ENCODE results near the gene AHNAK.
"Not testable (repeated sequence)": the region's sequence is repeated elsewhere in the genome, so short reads cannot be mapped to it uniquely, and the experiment has no call there.

The AHNAK gene

DNA sequence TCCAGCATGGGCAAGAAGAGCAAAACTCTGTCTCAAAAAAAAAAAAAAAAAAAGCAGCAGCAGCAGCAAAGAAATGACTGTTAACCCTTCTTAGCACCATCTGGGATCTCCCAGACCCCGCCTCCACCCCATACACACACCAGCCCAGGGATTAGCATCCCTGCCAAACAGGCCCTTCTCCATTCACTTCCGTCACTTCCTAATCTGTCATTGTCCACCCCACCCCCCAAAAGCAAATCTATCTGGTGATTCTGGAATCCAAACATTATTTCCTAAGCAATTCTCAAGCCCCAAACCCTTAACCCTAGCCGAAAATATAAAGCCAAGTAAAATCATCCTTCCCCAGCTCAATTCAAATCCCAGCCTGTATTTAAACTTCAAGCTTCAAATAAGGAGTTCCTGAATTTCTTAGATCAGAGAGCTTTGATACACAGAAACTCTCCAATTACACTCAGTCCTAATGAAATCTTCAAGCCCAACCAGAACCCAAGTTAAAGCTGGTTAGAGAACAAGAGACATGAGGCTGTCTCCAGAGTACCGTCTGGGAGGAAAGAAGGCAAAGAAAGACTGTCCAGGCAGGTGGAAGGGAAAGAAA, 6.0 kb upstream of the AHNAK start:
- in situ Hi-C loops (cut with MboI; ENCODE audit: low sequenced_read_pairs): no loop called here
- Histone ChIP-seq H3K27me3 (ENCODE audit: low read depth) (no peaks in the 10 kb centered on the region), H3K36me3 (replicated peaks) (peaks cover 16% of the 10 kb centered on the region), H3K4me3 (no peak overlapping the region), H3K4me1 (peaks cover 21% of the 10 kb centered on the region), H3K9me3 (no peaks in the 10 kb centered on the region)
- peak in 1 of 2 experiments; percentile 72 for DNase-seq (ENCODE audit: low spot score in 2 of 2)

DNA sequence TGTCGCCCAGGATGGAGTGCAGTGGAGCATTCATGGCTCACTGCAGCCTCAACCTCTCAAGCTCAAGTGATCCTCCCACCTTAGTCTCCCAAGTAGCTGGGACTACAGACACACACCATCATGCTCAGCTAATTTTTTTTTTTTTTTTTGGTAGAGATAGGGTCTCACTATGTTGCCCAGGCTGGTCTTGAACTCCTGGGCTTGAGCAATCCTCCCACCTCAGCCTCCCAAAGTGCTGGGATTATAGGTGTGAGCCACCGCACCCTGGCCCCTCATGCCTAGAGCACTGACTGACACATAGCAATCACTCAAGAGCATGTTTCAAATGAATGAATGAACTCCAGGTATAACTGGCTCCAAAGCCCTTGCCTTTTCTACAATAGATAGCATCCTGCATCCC, 3.9 kb upstream of the AHNAK start:
- DNase-seq (ENCODE audit: low spot score in 2 of 2); H3K27me3 ChIP-seq (ENCODE audit: low read depth); in situ Hi-C loops (cut with MboI; ENCODE audit: low sequenced_read_pairs); H3K4me3 ChIP-seq; H3K9me3 ChIP-seq; H3K36me3 ChIP-seq (replicated peaks): not testable (repeated sequence)
- peaks cover 26% of the 10 kb centered on the region for H3K4me1 ChIP-seq

DNA sequence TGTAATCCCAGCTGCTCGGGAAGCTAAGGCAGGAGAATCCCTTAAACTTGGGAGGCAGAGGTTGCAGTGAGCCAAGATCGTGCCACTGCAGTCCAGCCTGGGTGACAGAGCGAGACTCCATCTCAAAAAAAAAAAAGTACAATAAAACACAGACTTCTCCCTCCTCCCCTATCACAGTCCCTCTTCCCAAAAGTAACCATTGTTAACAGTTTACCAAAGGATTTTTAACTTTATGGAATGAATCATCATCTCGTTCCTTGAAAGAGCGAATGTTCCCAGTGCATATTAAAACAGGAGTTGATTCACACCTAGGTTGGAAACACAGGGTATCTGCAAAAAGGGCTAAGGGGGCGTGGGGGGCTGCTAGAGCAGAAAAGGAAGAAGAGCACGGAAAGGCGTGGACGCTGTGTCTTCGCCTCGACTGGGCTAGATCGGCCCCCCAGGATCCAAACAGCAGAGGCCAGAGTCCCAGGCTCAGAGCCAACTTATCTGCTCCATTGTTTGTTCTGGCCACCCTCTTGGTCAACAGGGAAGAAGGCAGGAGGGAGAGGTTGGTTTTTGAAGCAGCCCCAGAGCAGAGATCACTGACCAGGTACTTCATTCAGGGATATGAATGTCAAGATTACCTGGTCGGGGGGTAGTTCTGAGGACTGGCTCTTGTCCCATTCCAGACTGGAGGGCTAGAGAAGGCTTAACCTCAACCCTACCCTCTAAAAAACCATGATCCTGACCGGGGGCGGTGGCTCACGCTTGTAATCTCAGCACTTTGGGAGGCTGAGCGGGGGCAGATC, 2.1 kb upstream of the AHNAK start:
- in situ Hi-C loops (cut with MboI; ENCODE audit: low sequenced_read_pairs): loop anchor here (10.0 kb wide), 1 partner anchor 124 kb away; no protein-coding TSS in a partner anchor
- Histone ChIP-seq H3K9me3 (no peaks in the 10 kb centered on the region), H3K27me3 (ENCODE audit: low read depth) (no peaks in the 10 kb centered on the region), H3K36me3 (replicated peaks) (peaks cover 3% of the 10 kb centered on the region; the same call in 1 of the 2 replicates), H3K4me3 (no peak overlapping the region), H3K4me1 (peaks cover 35% of the 10 kb centered on the region)
- no peak for DNase-seq (ENCODE audit: low spot score in 2 of 2)

DNA sequence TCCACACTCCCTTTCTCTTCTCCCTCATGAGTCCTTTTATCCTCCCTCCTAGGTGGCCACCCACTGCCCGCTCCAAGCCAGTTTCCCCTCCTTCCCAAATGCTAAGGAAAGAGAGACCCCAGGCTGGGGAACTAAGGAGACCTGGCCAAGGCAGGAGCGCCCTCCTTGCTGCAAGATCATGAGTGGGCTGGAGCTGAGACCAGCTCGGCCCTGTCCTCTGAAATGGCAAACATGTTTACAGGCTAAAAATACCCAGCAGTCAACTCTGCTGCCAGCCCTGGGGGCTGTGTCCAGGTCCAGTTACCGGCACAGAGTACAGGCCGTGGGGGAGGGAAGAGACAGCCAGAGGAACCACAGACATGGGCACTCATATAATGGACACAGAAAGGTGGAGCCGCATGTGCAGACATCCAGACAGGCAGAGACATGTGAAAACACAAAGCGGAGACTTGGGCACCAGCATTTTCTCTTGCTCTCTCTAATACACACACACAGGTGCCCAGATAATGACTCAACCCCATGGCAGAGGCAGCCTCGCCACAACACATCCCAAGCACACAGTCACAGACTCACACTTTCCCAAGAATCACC, 1.2 kb upstream of the AHNAK start:
- DNase-seq (ENCODE audit: low spot score in 2 of 2): no peak
- Histone ChIP-seq H3K36me3 (replicated peaks) (peaks cover 3% of the 10 kb centered on the region; the same call in 1 of the 2 replicates), H3K27me3 (ENCODE audit: low read depth) (no peaks in the 10 kb centered on the region), H3K4me3 (no peak overlapping the region), H3K4me1 (peaks cover 35% of the 10 kb centered on the region), H3K9me3 (no peaks in the 10 kb centered on the region)
- in situ Hi-C loops (cut with MboI; ENCODE audit: low sequenced_read_pairs): loop anchor here (10.0 kb wide), 1 partner anchor 123 kb away; no protein-coding TSS in a partner anchor

DNA sequence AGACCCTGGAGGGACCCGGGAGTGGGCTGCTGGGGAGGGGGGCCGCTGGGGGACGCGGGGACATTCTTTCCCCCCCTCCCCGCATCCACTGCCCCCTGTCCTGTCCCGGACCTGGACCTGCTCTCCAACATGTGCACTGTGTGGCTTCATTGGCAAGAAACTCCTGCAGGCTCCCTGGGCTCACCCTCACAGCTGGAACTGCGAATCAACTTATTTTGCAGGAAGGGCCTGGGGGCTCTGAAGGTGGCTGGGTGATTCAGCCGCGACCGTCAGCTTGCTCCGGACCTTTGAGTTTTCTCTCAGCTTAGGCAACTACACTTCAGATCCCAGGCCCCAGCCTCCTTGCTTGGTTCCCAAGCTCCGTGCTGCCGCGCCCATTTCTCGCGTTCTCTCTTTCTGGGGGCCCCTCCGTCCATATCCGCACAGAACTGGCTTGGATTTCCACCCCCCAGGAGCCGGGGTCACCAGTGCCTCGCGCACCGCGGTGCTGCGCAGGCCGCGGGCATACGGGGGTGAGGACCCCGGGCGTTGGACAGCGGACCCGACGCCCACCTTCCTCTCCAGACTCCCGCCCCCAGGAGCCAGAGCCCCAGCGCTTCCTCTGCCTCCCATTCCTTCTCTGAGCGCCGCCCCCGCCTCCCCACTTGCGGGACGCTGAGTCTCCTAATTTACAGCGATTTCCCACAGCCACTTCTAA, 471 bp upstream of the AHNAK start:
- Histone ChIP-seq H3K36me3 (replicated peaks) (0 out of 2 replicates have a peak, but pooled peaks cover 3% of the 10 kb centered on the region), H3K4me1 (peaks cover 33% of the 10 kb centered on the region), H3K9me3 (no peaks in the 10 kb centered on the region), H3K4me3 (peak overlapping the region; percentile 87), H3K27me3 (ENCODE audit: low read depth) (no peaks in the 10 kb centered on the region)
- in situ Hi-C loops (cut with MboI; ENCODE audit: low sequenced_read_pairs): loop anchor here (10.0 kb wide), 1 partner anchor 122 kb away; no protein-coding TSS in a partner anchor
- no peak for DNase-seq (ENCODE audit: low spot score in 2 of 2)

DNA sequence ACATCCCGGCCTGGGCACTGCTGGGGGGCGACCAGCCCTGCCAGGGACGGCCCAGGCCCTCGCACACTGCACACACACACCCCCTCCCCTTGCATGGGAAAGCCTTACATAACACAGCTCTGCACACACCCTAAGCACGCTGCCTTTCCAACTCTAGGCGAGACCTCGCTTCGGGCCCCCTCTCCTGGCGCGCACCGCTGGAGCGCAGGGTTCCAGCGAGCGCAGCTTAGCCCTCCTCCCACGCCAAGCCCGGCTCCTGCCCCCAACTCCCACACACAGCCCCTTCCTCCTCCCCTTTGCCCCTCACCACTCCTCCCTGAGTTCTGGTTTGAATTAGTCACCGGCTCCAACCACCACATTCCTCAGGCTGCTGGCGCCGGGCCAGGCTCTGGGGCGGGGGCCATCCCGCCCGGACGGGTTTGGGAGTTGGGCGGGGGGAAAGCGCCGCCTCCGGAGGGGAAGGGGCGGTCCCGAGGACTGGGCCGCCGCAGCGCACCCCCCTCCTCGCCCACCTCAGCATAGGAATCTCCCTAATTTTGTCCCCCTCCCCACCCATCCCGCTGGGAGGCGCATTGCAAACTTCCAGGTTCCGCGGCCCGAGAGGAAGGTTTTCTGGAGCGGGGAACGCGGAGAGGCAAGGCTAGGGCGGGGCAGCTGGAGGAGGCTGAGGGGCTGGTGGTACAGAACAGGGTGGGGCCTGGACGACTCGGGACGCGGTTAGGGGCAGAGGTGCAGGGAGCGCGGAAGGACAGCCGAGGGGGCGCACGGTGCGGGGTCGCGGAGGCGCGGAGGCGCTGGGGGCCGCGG, 966 bp downstream of the AHNAK start:
- Histone ChIP-seq H3K4me3 (peak overlapping the region; percentile 87), H3K9me3 (no peaks in the 10 kb centered on the region), H3K27me3 (ENCODE audit: low read depth) (no peaks in the 10 kb centered on the region), H3K4me1 (peaks cover 27% of the 10 kb centered on the region), H3K36me3 (replicated peaks) (0 out of 2 replicates have a peak, but pooled peaks cover 3% of the 10 kb centered on the region)
- DNase-seq (ENCODE audit: low spot score in 2 of 2): peak; percentile 90 to 97
- in situ Hi-C loops (cut with MboI; ENCODE audit: low sequenced_read_pairs): loop anchor here (10.0 kb wide), 1 partner anchor 121 kb away; no protein-coding TSS in a partner anchor

DNA sequence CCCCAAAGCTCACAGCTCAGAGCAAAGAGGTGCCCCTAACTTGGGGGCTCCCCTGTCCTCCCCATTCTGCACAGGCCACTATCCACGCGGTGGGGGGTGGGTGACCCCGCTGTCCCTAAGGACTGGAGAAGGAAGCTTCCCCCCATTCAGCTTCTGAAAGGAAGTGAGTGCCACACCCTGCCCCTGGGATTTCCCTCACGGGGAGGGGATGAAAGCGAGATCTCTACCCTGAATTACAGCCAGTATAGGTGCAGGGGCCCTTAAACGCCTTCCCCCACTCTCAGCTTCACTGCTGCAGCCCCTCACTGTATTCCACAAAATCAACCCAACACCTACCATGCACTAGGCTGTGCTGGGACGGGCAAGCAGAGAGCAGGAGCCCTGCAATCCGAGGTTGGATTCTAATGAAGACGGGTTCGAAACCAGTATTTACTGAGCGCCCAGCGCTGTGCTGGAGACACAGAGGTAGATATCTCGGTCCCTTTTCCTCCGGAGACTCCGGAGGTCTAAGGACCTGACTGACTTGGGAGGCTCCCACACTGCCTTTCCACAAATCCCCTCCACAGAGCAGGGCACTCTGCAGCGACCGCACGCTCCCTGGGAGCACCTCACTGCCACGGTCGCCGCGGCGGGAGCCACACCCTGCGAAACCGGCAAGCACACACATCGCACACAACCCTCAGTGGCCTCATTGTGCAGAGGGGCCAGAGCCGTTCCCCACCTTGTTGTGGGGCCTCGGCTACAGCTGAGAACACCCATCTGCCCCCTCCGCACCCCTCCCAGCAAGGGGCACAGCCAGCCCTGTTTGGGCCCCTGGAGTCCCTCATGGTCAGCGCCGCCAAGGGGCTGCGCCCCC, 1.8 kb downstream of the AHNAK start:
- in situ Hi-C loops (cut with MboI; ENCODE audit: low sequenced_read_pairs): loop anchor here (10.0 kb wide), 1 partner anchor 120 kb away; no protein-coding TSS in a partner anchor
- Histone ChIP-seq H3K4me3 (peak overlapping the region; percentile 87), H3K27me3 (ENCODE audit: low read depth) (no peaks in the 10 kb centered on the region), H3K36me3 (replicated peaks) (0 out of 2 replicates have a peak, but pooled peaks cover 3% of the 10 kb centered on the region), H3K4me1 (peaks cover 27% of the 10 kb centered on the region), H3K9me3 (no peaks in the 10 kb centered on the region)
- peak; percentile 32 to 67 for DNase-seq (ENCODE audit: low spot score in 2 of 2)

DNA sequence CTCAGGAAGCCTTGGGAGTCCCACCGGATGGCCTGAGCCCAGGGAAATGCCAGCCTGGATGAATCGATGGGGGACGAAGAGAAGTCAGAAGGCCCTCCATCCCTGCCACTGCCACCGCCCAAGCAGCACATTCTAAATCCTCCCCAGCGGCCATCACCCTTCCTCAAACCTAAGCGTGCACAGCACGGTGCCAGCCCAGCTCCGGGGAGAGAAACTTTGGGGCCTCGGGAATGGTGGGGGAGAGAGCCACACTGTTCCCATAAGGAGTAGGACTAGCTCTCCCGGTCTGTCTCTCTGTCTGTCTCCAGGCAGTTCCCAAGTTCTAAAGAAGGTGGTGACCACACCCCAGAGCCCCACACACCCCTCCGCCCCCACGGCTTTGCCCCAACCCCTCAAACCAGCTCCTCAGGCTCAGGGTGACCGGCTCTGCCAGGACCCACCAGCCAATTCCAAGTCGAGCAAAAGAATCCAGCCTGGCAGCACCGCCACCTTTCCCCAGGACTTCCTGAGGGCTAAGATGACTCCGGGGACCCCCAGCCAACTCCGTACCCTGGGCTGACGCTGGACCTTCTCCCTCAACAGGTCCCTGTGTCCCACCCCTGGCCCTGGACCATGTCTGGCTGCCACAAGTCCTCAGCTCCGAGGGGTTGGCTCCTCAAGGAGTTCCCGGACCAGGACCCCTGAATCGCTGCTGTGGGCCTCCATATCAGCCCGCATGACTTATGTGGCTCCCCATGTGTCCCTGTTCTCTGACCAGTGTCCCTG, 2.7 kb downstream of the AHNAK start:
- Histone ChIP-seq H3K4me3 (peak overlapping the region; percentile 87), H3K9me3 (no peaks in the 10 kb centered on the region), H3K4me1 (peaks cover 27% of the 10 kb centered on the region), H3K27me3 (ENCODE audit: low read depth) (no peaks in the 10 kb centered on the region), H3K36me3 (replicated peaks) (0 out of 2 replicates have a peak, but pooled peaks cover 3% of the 10 kb centered on the region)
- DNase-seq (ENCODE audit: low spot score in 2 of 2): peak in 1 of 2 experiments; percentile 20
- in situ Hi-C loops (cut with MboI; ENCODE audit: low sequenced_read_pairs): loop anchor here (10.0 kb wide), 1 partner anchor 119 kb away; no protein-coding TSS in a partner anchor

DNA sequence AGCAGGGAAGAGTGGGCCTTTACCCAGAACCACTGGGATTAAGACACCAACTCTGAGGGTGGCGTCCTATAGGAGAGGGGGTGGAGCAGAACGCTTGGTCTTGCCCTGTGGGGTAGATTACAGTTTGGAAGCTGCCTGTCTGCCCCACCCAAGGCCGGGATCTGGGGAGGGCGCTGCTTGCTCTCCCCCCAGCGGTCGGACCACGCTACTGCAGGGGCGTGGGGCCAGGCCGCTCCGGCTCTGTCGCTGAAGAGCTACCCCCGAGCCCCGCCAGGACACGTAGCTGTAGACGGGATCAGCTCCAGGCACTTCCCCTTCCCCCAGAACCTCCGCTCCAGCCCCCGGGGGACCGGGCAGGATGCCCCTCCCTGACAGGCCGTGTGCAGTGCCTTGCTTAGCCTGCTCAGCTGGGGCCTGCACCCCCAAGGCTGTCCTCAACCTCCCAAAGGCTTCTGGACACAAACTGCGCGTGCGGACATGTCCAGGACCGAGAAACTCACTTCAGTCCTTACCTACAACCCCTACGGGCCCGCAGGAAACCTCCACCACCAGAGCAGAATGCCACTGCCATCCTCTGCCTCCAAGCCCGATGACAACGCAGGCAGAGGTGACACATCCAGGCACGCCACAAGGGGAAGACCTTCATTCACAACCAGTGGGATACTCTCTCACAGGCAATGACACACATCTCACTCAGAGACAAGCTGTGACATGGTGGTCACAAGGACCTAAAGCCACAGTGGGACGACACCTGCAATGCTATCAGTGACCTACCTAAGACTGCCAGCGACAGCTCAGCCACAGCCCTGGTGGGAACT, 3.6 kb downstream of the AHNAK start:
- in situ Hi-C loops (cut with MboI; ENCODE audit: low sequenced_read_pairs): loop anchor here (10.0 kb wide), 1 partner anchor 118 kb away; no protein-coding TSS in a partner anchor

DNA sequence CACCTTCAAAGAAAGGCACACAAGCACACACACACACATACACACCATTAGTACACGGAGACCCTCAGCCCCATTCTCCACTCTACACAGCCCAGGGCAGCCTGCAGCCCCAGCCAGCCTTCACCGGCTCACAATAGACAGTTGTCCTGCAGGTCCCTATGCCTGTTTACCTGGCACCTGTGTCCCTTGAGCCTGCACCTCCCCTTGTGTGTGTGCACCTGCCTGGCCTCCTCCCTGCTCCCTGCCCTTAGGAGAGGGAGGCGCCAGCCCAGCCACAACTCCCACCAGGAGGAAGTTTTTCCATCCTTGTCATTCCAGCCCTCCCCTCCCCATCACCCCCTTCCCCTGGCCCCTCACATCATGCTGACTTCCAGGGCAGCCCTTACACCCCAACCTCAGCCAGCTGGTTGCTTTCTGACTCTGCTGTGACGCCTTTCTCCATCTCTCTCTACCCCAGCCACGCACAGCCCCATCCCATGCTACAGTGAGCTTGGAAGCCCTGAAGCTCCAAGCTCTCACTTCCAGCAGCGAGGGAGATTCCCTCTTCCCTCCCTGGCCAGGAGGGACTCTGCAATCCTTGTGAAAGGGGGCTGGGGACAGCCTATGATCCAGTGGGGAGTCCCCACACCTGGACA, 4.4 kb downstream of the AHNAK start:
- Histone ChIP-seq H3K9me3 (no peaks in the 10 kb centered on the region), H3K4me3 (peak overlapping the region; percentile 87), H3K4me1 (peaks cover 26% of the 10 kb centered on the region), H3K36me3 (replicated peaks) (0 out of 2 replicates have a peak, but pooled peaks cover 3% of the 10 kb centered on the region), H3K27me3 (ENCODE audit: low read depth) (no peaks in the 10 kb centered on the region)
- no peak for DNase-seq (ENCODE audit: low spot score in 2 of 2)
- in situ Hi-C loops (cut with MboI; ENCODE audit: low sequenced_read_pairs): loop anchor here (10.0 kb wide), 1 partner anchor 117 kb away; no protein-coding TSS in a partner anchor

More for the DNA sequence above, 3.6 kb downstream of the AHNAK start:
- peak; percentile 57 to 90 for DNase-seq (ENCODE audit: low spot score in 2 of 2)
- Histone ChIP-seq H3K4me3 (peak overlapping the region; percentile 87), H3K27me3 (ENCODE audit: low read depth) (no peaks in the 10 kb centered on the region), H3K9me3 (no peaks in the 10 kb centered on the region), H3K36me3 (replicated peaks) (0 out of 2 replicates have a peak, but pooled peaks cover 3% of the 10 kb centered on the region), H3K4me1 (peaks cover 27% of the 10 kb centered on the region)

All from HAP-1 (cell line).